WI38 (cell line): ENCODE results near the gene SERPINA1.

Experiments used
- H3K4me3 ChIP-seq: 2 replicates; pipeline ENCODE4 v1.5.1; 2011; ENCODE audit warnings: low read depth, mild to moderate bottlenecking, control low read depth, low read length
- CTCF ChIP-seq: IDR thresholded peaks from 2 replicates; pipeline ENCODE4 v1.5.1; 2012; ENCODE audit warnings: low read depth, mild to moderate bottlenecking, control low read depth, low read length

SERPINA1 gene

GRCh38 chr14:94391281-94391975, 3.0 kb upstream of the SERPINA1 start:
- H3K4me3 ChIP-seq: no peak overlapping the region
- no peak for TF ChIP-seq CTCF

- H3K4me3 ChIP-seq: no peak overlapping the region
- TF ChIP-seq CTCF: no peak
Observed at GRCh38 chr14:94390372-94391086, 2.1 kb upstream of the SERPINA1 start.

- TF ChIP-seq CTCF: no peak
- no peak overlapping the region for H3K4me3 ChIP-seq
Observed at GRCh38 chr14:94389731-94390371, 1.4 kb upstream of the SERPINA1 start.

GRCh38 chr14:94389104-94389469, 685 bp upstream of the SERPINA1 start:
- H3K4me3 ChIP-seq: no peak overlapping the region

GRCh38 chr14:94388027-94388383, 397 bp downstream of the SERPINA1 start:
- no peak overlapping the region for H3K4me3 ChIP-seq
- no peak for TF ChIP-seq CTCF

More at GRCh38 chr14:94389104-94389469, 685 bp upstream of the SERPINA1 start:
- no peak for TF ChIP-seq CTCF

GRCh38 chr14:94387051-94388026, 1.1 kb downstream of the SERPINA1 start:
- TF ChIP-seq CTCF: no peak
- H3K4me3 ChIP-seq: no peak overlapping the region
